ENCODE data around the gene TMEM59L.
A peak's percentile ranks its signal among the peaks of the same experiment; 100 is the strongest.

TMEM59L gene

DNA sequence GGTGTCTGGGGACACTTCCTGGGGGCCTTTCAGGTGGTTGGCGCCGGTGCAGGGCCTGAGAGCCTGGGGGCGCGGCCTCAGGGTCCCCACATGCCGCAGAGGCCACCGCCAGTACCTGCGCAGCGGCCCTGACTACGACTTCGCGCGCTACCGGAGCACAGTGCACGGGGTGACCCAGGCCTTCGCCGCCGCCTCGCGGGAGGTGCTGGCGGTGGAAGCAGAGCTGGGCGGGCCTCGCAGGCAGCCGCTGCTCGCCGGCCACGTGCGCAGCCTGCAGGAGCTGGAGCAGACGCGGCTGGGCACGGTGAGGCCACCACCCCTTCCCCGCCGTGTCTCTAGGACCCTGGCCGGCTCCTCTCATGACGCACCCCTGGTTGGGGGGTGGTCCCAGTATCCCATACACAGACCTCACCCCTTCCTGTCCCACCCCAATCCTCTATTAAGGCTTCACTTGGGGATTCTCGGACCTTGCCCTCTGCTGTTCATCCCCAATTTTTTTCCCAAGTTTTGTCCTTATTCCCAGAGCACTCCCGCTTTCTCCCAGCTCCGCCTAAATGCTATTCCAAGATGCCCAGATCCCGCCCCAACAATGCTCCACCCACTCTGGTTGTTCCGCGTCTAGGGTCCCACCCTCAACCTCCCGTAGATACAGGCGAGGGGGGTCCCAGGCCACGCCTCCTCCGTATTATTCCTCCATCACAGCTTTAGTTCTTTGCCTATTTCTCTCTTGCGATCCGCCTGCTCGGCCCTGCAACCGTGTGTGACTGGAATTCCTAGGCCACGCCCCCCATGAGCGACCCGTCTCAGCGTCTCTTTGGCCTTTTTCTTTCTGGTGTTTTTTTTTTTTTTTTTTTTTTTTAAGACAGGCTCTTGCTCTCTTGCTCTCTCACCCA, 23.0 kb upstream of the TMEM59L start (continued):
- TF ChIP-seq, protein P1, sequence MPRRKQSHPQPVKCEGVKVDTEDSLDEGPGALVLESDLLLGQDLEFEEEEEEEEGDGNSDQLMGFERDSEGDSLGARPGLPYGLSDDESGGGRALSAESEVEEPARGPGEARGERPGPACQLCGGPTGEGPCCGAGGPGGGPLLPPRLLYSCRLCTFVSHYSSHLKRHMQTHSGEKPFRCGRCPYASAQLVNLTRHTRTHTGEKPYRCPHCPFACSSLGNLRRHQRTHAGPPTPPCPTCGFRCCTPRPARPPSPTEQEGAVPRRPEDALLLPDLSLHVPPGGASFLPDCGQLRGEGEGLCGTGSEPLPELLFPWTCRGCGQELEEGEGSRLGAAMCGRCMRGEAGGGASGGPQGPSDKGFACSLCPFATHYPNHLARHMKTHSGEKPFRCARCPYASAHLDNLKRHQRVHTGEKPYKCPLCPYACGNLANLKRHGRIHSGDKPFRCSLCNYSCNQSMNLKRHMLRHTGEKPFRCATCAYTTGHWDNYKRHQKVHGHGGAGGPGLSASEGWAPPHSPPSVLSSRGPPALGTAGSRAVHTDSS (tag by site-specific recombination; IDR thresholded peaks at IDR 0.05), result no peak
- TF ChIP-seq ZNF248 (tag by site-specific recombination; IDR thresholded peaks at IDR 0.05) (no peak), KLF16 (tag by site-specific recombination; IDR thresholded peaks at IDR 0.05) (peak; percentile 19; the same call in 1 of the 2 replicates), ZNF555 (tag by site-specific recombination; conservative IDR thresholded peaks at IDR 0.05) (no peak), TRIM28 (IDR thresholded peaks at IDR 0.05; ENCODE audit: borderline replicate concordance, low read length) (no peak), ZBTB8A (tag by site-specific recombination; IDR thresholded peaks at IDR 0.05) (no peak), ZNF221 (tag by site-specific recombination; IDR thresholded peaks at IDR 0.05; ENCODE audit: borderline replicate concordance) (no peak), ZNF2 (tag by site-specific recombination; IDR thresholded peaks at IDR 0.05) (0 out of 2 replicates have a peak, but pooled peaks have one; percentile 8), PRDM6 (tag by site-specific recombination; IDR thresholded peaks at IDR 0.05) (no peak), GLIS2 (tag by site-specific recombination; IDR thresholded peaks at IDR 0.05) (peak; percentile 74), ZNF585B (tag by site-specific recombination; IDR thresholded peaks at IDR 0.05) (no peak), SCRT1 (tag by site-specific recombination; IDR thresholded peaks at IDR 0.05; ENCODE audit: borderline replicate concordance) (no peak), SP7 (tag by site-specific recombination; IDR thresholded peaks at IDR 0.05) (0 out of 2 replicates have a peak, but pooled peaks have one; percentile 3), ZNF488 (tag by site-specific recombination; IDR thresholded peaks at IDR 0.05) (no peak), SP3 (tag by site-specific recombination; IDR thresholded peaks at IDR 0.05) (peak; percentile 82), ZSCAN16 (tag by site-specific recombination; IDR thresholded peaks at IDR 0.05) (0 out of 2 replicates have a peak, but pooled peaks have one; percentile 56), ATF2 (tag by site-specific recombination; IDR thresholded peaks at IDR 0.05; ENCODE audit: low read depth) (no peak), SETDB1 (IDR thresholded peaks at IDR 0.05; ENCODE audit: insufficient read length, low read length) (peak; percentile 30), ZBTB20 (tag by site-specific recombination; IDR thresholded peaks at IDR 0.05) (no peak), ZNF580 (tag by site-specific recombination; IDR thresholded peaks at IDR 0.05) (no peak), PBX3 (CRISPR knock-in tag; IDR thresholded peaks at IDR 0.05) (peak; percentile 92), ZXDB (tag by site-specific recombination; IDR thresholded peaks at IDR 0.05) (peak; percentile 93), ZEB2 (tag by site-specific recombination; IDR thresholded peaks at IDR 0.05) (no peak), ZNF596 (tag by site-specific recombination; IDR thresholded peaks at IDR 0.05) (no peak), ZBTB48 (tag by site-specific recombination; IDR thresholded peaks at IDR 0.05) (no peak), ZNF341 (tag by site-specific recombination; IDR thresholded peaks at IDR 0.05; ENCODE audit: low read depth) (peak; percentile 96), GLIS1 (tag by site-specific recombination; IDR thresholded peaks at IDR 0.05) (peak; percentile 88)
- TF ChIP-seq, protein P2, sequence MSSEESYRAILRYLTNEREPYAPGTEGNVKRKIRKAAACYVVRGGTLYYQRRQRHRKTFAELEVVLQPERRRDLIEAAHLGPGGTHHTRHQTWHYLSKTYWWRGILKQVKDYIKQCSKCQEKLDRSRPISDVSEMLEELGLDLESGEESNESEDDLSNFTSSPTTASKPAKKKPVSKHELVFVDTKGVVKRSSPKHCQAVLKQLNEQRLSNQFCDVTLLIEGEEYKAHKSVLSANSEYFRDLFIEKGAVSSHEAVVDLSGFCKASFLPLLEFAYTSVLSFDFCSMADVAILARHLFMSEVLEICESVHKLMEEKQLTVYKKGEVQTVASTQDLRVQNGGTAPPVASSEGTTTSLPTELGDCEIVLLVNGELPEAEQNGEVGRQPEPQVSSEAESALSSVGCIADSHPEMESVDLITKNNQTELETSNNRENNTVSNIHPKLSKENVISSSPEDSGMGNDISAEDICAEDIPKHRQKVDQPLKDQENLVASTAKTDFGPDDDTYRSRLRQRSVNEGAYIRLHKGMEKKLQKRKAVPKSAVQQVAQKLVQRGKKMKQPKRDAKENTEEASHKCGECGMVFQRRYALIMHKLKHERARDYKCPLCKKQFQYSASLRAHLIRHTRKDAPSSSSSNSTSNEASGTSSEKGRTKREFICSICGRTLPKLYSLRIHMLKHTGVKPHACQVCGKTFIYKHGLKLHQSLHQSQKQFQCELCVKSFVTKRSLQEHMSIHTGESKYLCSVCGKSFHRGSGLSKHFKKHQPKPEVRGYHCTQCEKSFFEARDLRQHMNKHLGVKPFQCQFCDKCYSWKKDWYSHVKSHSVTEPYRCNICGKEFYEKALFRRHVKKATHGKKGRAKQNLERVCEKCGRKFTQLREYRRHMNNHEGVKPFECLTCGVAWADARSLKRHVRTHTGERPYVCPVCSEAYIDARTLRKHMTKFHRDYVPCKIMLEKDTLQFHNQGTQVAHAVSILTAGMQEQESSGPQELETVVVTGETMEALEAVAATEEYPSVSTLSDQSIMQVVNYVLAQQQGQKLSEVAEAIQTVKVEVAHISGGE (tag by site-specific recombination; conservative IDR thresholded peaks at IDR 0.05; ENCODE audit: low read depth), result no peak
